Measurements from ENCODE around the gene AVPR2.

AVPR2 gene

DNA sequence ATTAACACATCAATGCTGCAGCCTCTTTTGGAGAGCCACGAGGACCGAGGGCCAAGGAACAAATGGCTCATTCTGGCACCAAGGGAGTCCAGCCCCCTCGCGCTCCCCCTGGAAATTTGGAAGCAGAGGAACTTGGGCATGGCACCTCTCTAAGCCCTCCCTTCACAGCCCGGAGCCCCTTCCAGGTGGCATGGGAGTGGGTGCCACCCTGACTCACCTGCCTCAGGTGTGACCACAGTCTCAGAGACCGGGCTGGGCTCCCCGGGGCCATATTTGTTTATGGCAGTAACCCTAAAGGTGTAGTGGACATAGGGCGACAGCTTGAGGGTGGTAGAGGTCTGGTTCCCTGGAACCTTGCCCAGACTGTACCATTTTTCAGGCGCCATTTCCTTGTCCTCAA is 37.3 kb upstream of the AVPR2 start:
- no peak for ATAC-seq (replicated peaks)
- no peaks in the 10 kb centered on the region for H3K9me3 Mint-ChIP-seq
- H3K27me3 Mint-ChIP-seq, result peaks cover 3 to 6% of the 10 kb centered on the region in 2 donors
- H3K27ac Mint-ChIP-seq, result no peak overlapping the region
- DNase-seq, result no peak
- no peak overlapping the region for H3K4me3 Mint-ChIP-seq
- peaks cover 12 to 15% of the 10 kb centered on the region in 2 donors for H3K36me3 Mint-ChIP-seq
- H3K4me1 Mint-ChIP-seq, result peaks cover under 1 to 2% of the 10 kb centered on the region in 2 donors

DNA sequence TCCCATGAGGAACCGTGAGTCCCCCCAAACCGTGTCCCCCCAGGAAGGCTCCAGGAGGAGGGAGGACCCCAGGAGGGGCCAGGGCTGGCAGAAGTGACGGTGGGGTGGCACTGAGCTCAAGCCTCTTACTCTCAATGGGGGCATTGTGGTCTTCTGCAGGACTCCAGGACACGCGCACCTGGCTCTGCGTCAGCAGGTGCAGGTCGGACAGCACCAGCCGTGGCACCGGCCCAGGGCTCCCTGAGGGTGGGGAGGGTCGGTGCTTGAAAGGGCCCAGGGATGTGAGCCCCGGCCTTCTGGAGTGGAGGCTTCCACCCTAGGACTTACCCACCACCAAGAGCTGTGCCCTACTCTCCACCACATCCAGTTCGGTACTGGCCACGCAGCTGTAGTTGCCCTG is 36.8 kb upstream of the AVPR2 start:
- Mint-ChIP-seq H3K36me3 (peaks cover 15% of the 10 kb centered on the region in 2 donors), H3K4me3 (no peak overlapping the region), H3K9me3 (no peaks in the 10 kb centered on the region), H3K27me3 (peaks cover 8 to 12% of the 10 kb centered on the region in 2 donors), H3K27ac (no peak overlapping the region), H3K4me1 (peaks cover 2 to 6% of the 10 kb centered on the region in 2 donors)
- no peak for ATAC-seq (replicated peaks)
- DNase-seq, result no peak

DNA sequence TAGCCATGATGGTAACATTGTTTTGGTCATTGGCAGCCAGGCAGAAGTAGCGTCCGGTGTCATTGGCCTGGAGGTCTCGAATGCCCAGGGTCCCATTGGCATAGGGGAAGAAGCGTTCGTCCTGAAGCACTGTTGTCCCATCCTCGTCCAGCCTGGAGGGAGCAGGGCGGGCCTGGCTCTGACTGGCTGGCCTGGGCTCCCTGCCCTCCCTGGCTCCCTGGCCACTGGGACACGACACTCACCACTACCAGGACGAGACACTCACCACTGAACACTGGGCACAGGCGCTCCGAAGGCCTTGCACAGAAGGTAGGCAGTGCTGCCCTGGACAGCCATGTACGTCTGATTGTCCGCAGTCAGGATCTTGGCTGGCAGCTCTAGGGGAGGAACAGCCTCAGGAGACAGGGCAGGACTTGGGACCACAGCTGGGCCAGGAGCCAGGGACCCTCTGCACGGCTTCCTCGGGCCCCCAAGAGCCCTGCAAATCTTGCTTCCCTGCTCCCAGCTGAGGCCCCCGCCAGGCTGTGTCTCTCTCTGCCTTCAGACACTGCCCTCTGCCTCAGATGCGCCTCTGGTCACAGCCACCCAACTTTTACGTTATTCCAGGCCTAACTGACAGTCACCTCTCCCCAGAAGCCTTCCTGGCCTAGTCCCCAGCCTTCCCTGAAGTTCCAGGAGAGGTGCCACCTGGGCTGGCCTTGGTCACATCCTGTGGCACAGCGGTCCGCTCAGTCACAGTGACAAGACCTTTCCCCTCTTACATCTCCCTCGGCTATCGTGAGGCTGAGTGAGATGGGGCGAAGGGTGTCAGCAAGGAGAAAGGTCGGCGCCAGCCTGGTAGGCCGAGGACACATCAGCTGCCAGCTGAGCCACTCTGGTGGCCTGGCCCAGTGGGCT is 35.6 kb upstream of the AVPR2 start:
- Mint-ChIP-seq H3K36me3 (peaks cover 15 to 17% of the 10 kb centered on the region in 2 donors), H3K4me3 (no peak overlapping the region), H3K4me1 (peaks cover 0 to 6% of the 10 kb centered on the region in 2 donors), H3K27ac (no peak overlapping the region), H3K27me3 (peaks cover 19 to 23% of the 10 kb centered on the region in 2 donors), H3K9me3 (no peaks in the 10 kb centered on the region)
- DNase-seq, result no peak
- ATAC-seq (replicated peaks), result no peak

GRCh38 chrX:153869473-153870287 is 34.8 kb upstream of the AVPR2 start:
- Mint-ChIP-seq H3K4me1 (peaks cover 0 to 6% of the 10 kb centered on the region in 2 donors), H3K36me3 (peaks cover 15 to 17% of the 10 kb centered on the region in 2 donors), H3K4me3 (no peak overlapping the region), H3K27ac (no peak overlapping the region), H3K9me3 (no peaks in the 10 kb centered on the region), H3K27me3 (peaks cover 23 to 32% of the 10 kb centered on the region in 2 donors)
- ATAC-seq (replicated peaks), result no peak
- no peak for DNase-seq

DNA sequence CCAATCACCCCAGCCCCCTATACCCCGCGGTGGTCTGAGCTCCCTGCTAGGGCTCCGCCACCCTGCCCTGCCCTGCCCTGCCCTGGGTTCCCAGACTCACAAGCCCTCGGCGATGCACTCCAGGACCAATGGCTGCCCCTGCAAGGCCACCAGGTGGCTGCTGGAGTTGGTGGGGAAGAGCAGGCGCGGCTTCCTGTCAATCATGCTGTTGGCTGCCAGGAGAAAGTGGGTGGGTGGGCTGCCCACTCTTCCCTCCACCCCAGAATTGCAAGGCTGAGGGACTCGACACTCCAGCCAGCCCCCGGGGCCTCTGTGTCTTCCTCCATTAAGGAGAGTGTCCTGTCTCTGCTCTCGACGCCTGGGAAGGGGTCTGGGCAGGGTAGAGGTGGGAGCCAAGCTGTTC is 34.2 kb upstream of the AVPR2 start:
- peaks cover 15 to 17% of the 10 kb centered on the region in 2 donors for H3K36me3 Mint-ChIP-seq
- H3K27me3 Mint-ChIP-seq, result peaks cover 30 to 38% of the 10 kb centered on the region in 2 donors

DNA sequence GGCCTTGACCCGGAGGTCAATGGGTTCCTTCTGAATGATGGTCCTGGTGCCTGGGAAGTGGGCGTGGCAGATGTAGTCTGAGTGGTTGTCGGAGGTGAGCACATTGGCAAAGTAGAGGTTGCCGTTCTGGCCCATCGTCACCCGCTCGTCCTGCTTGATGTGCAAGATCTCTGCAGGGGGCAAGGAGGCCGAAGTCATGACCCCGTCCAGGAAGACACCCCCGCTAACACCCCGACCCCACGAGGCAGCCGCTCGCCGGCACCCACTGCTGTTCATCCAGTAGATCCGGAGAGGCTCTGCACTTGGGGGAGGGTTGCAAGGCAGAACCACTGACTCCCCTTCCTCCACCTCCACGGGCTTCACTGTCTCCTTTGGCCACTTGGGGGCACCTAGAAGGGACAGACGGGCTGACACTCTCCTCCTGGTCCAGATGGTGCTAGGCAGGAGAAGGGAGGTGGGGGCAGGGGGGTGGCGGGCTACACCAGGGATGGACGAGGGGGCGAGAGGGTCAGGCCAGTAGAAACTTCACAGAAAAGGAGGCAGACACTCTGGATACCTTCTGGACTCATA is 33.6 kb upstream of the AVPR2 start:
- no peak overlapping the region for H3K27ac Mint-ChIP-seq
- H3K4me1 Mint-ChIP-seq, result peaks cover 2 to 6% of the 10 kb centered on the region in 2 donors
- no peak overlapping the region for H3K4me3 Mint-ChIP-seq
- ATAC-seq (replicated peaks) (no peak), DNase-seq (no peak)
- peaks cover 9 to 11% of the 10 kb centered on the region in 2 donors for H3K36me3 Mint-ChIP-seq
- H3K9me3 Mint-ChIP-seq, result no peaks in the 10 kb centered on the region
- H3K27me3 Mint-ChIP-seq, result peaks cover 32 to 41% of the 10 kb centered on the region in 2 donors

More for the DNA sequence above, 34.2 kb upstream of the AVPR2 start:
- Mint-ChIP-seq H3K4me3 (no peak overlapping the region), H3K4me1 (peaks cover 2 to 6% of the 10 kb centered on the region in 2 donors), H3K27ac (no peak overlapping the region), H3K9me3 (no peaks in the 10 kb centered on the region)
- DNase-seq, result no peak
- no peak for ATAC-seq (replicated peaks)

DNA sequence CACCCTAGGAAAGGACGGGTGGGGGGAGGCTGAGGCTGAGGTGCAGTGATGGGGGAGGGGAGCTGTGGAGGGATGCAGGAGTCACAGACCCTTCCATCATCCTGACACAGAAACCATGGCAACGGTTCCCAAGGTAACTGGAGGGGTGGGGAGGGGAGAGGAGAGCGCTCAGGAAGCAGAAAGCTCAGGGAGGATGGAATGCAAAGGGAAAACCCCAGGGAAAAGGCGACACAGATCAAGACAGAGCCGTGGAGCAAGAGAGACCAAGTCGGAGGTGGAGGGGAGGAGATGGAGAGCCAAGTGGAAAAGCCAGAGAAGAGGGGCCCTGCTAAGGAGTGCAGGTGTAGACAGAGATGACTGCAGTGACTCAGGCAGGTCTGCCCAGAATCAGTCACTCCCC is 33.0 kb upstream of the AVPR2 start:
- peaks cover 11 to 13% of the 10 kb centered on the region in 2 donors for H3K36me3 Mint-ChIP-seq
- H3K4me3 Mint-ChIP-seq, result no peak overlapping the region
- peaks cover 38 to 46% of the 10 kb centered on the region in 2 donors for H3K27me3 Mint-ChIP-seq
- DNase-seq (no peak), ATAC-seq (replicated peaks) (no peak)
- no peak overlapping the region for H3K27ac Mint-ChIP-seq
- H3K4me1 Mint-ChIP-seq, result peaks cover 2 to 6% of the 10 kb centered on the region in 2 donors
- peaks cover 0 to 3% of the 10 kb centered on the region in 2 donors for H3K9me3 Mint-ChIP-seq

DNA sequence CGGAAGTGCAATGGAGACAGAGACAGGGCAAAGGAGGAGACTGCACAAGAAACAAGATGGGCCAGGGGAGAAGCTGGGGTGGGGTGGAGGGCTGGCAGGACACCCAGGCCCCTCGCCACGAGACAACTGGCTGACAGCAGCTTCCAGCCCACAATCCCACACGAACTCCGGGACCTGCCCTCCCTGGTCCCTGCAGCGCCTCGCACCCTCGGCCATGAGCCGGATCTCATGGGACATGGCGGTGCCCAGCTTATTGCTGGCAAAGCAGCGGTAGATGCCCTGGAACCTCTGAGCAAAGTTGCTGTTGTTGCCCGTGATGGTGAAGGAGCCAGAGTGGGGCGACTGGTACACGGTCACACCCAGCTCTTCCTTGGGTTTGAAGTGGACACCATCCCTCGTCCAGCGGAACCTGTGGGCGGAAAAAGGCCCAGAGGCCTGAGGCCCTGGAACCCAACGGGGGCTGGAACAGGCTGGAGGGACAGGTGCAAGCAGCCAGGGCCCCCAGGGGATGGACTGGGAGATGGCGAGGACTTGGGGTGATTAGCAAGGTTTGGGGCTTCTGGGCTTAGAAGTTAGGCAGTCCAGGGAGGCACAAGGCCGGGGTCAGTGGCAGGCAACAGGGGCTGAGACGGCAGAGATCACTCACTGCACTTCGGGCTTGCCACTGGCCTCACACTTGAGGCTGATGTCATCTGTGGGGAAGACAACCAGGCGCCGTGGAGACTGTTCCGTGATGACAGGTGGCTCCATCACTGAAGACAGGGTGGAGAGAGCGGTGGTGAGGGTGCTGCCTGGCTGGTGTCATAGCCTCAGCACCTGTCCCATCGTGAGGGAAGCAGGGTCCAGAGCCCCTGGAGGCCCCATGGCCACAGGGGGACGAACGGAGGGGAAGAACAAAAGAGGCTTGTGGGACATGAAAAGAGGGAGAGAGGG is 32.3 kb upstream of the AVPR2 start:
- H3K36me3 Mint-ChIP-seq, result peaks cover 11 to 13% of the 10 kb centered on the region in 2 donors
- peaks cover 39 to 48% of the 10 kb centered on the region in 2 donors for H3K27me3 Mint-ChIP-seq
- DNase-seq, result no peak
- H3K4me3 Mint-ChIP-seq, result no peak overlapping the region
- H3K4me1 Mint-ChIP-seq, result peaks cover 2 to 6% of the 10 kb centered on the region in 2 donors
- H3K9me3 Mint-ChIP-seq, result peaks cover 0 to 3% of the 10 kb centered on the region in 2 donors
- ATAC-seq (replicated peaks), result no peak
- H3K27ac Mint-ChIP-seq, result no peak overlapping the region

DNA sequence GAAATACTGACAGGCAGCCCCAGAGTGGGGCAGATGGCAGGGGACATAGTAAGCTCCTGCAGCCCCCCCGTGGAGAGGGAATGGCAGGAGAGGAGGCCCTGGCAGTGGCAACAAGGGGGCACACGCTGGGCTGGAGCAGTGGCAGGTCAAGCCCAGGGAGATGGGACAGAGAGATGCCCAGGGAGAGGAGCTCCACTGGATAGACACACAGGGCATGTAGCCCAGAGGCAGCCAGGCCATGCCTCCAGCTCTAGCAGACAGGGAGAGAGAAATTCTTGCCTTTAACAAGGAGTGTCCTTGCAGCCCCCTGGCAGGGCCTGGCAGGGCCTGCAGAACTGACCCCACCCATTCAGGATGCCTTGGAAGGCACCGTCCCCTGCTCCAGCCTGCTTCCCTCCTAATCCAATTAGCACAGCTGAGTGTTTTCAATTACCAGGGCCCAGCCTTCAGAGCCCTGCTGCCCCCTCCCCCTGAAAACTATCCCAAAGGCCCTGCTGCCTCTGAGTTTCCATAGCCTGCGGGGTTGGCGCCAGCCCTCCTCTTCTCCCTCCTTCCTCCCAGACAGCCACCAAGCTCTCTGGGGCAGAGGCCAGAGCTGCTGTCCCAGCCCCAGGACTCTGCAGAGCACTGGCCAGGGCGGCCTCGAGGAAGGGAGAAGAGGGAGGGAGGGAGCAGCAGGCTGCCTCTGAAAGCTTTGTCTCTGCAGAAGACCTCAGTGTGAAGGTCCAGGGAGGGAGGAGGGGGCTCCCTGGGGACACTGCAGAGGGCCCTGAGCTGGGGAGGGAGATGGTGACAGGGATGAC is 31.0 kb upstream of the AVPR2 start:
- peaks cover 50 to 60% of the 10 kb centered on the region in 2 donors for H3K27me3 Mint-ChIP-seq

GRCh38 chrX:153874085-153874365 is 30.4 kb upstream of the AVPR2 start:
- Mint-ChIP-seq H3K27me3 (peaks cover 56 to 63% of the 10 kb centered on the region in 2 donors), H3K9me3 (peaks cover 0 to 3% of the 10 kb centered on the region in 2 donors), H3K4me3 (no peak overlapping the region), H3K36me3 (peaks cover 8 to 9% of the 10 kb centered on the region in 2 donors), H3K4me1 (peaks cover 13 to 19% of the 10 kb centered on the region in 2 donors), H3K27ac (no peak overlapping the region)
- no peak for ATAC-seq (replicated peaks)
- no peak for DNase-seq

More for the DNA sequence above, 31.0 kb upstream of the AVPR2 start:
- Mint-ChIP-seq H3K9me3 (peaks cover 0 to 3% of the 10 kb centered on the region in 2 donors), H3K4me3 (no peak overlapping the region), H3K36me3 (peaks cover 8 to 9% of the 10 kb centered on the region in 2 donors), H3K4me1 (peaks cover 10 to 13% of the 10 kb centered on the region in 2 donors), H3K27ac (no peak overlapping the region)
- ATAC-seq (replicated peaks) (no peak), DNase-seq (no peak)

DNA sequence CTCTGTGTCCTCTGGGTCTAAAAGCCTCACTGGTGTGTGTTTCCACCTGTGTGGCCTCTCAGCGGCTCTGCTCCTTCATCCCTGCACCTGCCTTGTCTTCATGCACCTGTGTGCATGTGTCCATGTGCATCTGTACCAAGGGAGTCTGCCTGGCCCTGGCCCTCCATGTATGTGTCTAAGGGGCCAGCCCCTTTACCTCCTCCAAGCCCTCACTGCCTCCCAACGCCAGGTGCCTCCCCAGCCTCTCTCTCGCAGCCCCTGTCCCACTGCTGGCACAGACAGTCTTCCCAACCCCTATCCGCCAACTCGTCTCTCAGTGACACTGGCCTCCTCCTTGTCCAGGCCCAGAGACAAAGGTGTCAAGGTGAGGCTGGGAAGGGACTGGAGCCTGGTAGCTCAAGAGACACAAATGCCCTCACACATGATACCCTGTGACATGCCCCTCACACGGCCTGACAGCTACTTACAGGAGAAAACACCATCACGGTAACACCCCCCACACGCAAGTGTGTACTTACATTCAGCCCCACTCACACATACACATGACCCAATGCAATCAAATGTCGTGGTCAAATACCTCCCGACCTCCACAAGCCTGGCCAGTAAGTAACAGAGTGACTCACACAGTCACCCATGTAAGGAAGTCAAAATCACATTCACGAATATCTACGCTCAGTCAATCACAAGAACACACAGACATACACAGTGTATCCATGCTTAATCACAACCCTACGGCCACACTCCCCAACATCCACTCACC is 29.9 kb upstream of the AVPR2 start:
- no peak overlapping the region for H3K4me3 Mint-ChIP-seq
- H3K36me3 Mint-ChIP-seq, result peaks cover 6 to 8% of the 10 kb centered on the region in 2 donors
- H3K4me1 Mint-ChIP-seq, result peaks cover 18 to 24% of the 10 kb centered on the region in 2 donors
- H3K9me3 Mint-ChIP-seq, result peaks cover 0 to 3% of the 10 kb centered on the region in 2 donors
- ATAC-seq (replicated peaks) (no peak), DNase-seq (no peak)
- no peak overlapping the region for H3K27ac Mint-ChIP-seq
- peaks cover 61 to 64% of the 10 kb centered on the region in 2 donors for H3K27me3 Mint-ChIP-seq

- Mint-ChIP-seq H3K9me3 (peaks cover 0 to 3% of the 10 kb centered on the region in 2 donors), H3K4me3 (no peak overlapping the region), H3K4me1 (peaks cover 20 to 25% of the 10 kb centered on the region in 2 donors), H3K27me3 (peaks cover 62 to 69% of the 10 kb centered on the region in 2 donors), H3K27ac (no peak overlapping the region), H3K36me3 (peaks cover 6 to 8% of the 10 kb centered on the region in 2 donors)
- DNase-seq (no peak), ATAC-seq (replicated peaks) (peak; percentile 38 to 53)
These were observed 28.9 kb upstream of the AVPR2 start for GRCh38 chrX:153875391-153876111.

Data from stimulated activated naive B cell treated with anti-CD40 and anti-IgM and Interleukin-4, amounts not matched to agents 10 μg/mL and 1 μg/mL and 100 μg/mL, for 72 hours (primary cell).